Measurements from ENCODE around the gene OSER1.
A peak's percentile ranks its signal among the peaks of the same experiment; 100 is the strongest.

Gene OSER1

DNA sequence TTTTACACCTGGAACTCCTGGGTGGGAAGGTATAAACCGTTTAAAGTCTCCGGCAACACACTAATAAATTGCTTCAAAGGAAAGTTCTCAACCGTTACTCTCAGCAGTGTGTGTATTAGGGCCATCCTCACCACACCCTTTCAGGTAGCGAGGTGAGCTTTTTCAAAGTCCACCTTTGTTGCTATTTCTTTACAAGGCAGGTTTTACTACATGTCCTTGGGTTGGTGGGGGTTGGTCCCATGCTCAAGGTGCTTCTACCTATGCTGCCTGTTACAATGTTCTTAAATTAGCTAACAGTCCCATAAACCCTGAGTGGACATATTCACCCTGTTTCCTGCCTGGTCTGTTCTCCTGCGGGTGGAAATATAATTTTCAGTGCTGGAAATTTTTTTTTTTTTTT is 13.2 kb upstream of the OSER1 start:
- no peak for FAIRE-seq

DNA sequence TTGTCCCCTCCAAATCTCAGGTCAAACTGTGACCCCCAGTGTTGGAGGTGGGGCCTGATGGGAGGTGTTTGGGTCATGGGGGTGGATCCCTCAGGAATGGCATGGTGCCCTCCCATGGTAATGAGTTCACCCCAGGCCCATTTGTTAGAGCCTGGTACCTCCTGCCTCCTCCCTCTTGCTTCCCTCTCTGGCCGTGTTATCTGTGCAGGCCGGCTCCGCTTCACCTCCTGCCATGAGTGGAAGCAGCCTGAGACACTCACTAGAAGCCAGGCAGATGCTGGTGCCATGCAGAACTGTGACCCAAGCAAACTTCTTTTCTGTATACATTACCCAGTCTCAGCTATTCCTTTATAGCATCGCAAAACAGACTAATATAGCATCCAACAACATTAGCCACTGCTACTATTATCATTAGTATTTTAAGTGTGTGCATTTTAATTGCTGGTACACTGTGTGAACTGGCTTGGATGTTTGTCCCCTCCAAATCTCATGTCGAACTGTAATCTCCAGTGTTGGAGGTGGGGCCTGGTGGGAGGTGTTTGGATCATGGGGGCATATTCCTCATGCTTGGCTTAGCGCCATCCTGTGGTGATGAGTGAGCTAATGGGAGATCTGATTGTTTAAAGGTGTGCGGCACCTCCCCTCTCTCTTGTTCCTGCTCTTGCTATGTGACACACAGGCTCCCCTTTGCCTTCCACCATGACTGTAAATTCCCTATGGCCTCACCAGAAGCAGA is 12.2 kb upstream of the OSER1 start:
- FAIRE-seq, result no peak

DNA sequence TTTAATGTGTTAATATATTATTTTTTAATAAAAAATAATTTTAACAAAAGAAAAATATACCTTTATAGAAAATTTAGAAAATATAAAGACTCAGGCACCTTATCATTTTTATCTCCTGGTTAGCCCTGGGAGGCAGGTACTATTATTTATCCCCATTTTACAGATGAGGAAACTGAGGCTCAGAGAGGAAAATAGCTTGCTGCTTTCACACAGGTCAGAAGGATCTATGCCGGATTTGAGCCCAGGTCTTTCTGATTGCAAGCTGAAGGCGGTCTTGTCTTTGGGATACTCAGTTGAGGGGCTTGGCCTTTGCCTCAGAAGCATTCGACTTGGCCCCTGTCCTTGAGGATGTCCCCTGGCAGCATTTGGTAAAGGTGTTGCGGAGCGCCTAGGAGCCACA is 11.5 kb upstream of the OSER1 start:
- no peak for FAIRE-seq

DNA sequence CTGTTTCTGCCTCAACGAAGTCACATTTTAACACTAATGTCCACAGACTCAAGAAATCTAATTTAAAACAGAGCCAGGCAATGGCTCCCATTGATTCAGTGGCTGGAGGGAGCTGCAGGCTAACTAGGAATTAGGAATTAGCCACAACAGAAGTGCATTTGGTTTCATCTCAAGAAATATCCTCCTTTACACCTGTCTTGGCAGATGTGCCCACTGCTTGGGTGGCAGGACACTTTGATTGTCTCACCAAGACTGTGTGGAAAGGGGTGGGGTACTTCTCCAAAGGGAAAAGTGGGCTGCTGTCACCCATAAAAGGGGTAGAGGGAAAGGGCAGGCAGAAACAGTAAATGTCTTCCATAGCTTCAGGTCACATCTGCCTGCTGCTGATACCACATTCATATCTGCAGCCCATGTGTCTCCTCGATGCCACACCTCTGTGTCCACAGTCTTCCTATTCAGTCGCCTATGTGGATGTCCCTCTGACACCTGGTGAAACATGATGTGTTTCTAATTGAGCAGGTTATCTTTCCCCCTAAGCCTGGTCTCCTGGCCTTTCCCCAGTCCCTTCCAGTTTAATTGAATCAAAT is 10.9 kb upstream of the OSER1 start:
- FAIRE-seq, result no peak

DNA sequence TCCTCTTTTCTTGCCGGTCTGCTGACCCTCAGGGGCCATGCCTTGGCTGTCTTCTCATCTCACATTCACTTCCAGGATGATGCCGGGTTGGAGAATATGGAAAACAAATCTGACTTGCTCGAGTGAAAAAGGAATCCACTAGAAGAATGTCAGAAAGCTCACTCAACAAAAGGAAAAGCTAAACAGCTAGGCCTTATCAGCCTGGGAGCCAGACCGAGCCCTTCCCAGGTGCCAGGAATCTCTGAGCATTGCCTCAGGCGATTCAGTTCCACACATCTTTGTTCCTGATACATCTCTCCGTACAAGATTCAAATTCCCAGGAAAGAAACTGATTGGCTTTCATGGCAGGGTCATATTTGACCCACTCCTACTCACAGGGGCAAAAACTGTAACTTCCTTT is 9.2 kb upstream of the OSER1 start:
- no peak for FAIRE-seq

DNA sequence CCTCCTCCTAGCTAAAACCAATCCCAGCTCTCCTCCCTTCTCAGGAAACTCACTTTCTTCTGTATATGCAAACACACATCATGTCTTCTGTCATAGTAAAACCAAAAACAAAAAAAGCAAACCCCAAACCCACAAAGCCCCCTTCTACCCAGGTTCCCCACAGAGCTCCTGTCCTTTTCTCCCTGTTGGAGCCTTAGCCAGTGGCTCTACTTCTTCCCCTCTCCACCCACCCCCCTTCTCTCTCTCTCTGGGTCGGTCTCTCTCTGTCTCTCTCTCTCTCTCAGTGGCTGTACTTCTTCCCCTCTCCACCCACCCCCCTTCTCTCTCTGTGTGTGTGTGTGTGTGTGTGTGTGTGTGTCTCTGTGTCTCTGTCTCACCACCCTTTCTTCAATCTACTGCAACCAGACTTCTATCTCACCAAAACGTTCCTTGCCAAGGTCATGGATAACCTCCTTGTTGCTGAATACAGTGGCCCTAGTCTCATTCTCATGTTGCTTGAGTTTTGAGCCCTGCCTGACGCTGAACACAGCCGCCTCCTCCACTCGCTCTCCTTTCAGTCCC is 8.7 kb upstream of the OSER1 start:
- no peak for FAIRE-seq

DNA sequence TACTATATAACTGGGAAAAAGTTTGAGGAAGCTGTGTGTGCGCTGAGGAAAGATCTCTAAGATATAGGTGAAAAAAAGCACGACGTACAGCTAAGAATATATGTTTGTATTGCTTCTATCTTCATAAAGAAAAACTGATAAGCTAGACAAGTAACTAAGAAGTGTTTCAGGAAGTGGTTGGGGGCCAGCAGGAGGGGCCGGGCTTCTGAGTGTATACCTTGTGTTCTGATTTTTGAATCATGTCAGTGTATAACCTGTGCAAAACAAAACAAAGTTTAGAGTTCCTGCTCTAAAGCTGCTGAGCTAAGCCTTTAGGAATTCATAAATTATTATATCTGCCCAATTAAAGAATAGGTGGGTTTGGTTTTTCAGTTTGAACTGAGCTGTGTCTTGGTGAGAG is 7.9 kb upstream of the OSER1 start:
- no peak for FAIRE-seq

DNA sequence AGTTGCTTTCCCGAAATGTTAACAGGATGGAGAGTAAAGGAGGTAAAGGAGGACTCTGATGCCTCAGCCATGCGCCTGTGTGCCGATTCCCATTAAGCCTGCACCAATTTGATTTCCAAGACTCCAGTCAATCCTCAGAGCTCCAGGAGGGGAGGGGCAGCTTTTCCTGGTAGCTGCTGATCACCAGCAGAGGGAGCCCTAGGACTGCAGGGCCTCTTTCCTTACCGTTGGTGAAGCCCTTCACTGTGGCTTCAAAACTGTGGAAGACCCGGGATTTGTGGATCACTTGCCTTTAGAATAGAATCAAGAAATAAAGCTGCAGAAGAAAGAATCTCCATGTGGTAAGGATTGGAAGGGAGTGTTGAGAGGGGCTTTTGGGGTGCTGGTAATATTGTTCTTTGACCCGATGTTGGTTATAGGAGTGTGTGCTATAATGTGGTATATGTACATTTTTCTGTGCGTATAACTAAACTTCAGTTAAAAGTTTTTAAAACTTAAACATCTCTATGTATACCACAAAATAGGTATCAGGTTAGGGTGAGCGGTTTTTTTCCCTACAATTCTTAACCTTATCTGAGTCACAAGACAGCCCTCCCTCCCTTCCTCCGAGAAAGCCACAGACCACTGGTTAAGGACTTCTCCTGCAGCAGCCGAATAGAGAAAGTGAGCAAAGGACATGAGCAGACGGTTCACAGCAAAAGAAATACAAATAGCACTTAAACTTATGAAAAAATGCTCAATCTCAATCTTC is 6.9 kb upstream of the OSER1 start:
- FAIRE-seq, result peak; percentile 30

DNA sequence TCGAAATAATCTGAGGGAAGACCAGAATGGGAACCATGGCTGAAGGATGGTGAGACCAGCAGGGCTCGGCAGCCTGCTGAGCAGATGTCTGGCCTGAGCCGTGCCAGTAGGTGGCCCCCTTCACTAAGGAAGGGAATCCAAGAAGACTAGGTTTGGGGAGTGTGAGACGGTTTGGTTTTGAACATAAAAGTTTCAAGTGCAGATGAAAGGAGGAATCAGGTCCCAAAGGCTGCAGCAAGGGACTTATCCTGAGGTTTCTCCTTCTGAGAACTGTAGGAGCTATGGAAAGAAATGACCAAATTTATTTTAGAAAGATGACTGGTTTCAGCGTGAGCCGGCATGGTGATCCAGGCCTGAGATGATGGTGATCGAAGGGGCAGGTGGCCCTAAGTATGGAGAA is 4.6 kb upstream of the OSER1 start:
- no peak for FAIRE-seq

DNA sequence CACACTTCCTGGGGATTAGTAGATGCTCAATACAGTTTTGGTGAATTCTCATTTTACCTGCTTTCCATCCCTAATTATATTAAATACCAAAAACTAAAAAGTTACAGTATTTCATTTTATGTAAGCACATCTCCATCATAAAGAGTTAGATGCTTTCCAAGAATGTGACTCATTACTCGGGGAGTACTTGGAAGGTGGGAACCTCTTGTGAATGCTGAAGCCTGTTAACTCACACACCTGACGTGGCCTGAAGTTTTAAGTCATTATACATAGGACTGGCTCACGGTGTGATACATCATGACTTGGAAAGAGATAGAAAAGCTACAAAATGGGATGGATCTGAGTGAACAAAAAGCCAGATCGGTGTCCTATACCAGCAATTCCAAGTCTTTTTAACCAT is 2.2 kb upstream of the OSER1 start:
- FAIRE-seq, result no peak

DNA sequence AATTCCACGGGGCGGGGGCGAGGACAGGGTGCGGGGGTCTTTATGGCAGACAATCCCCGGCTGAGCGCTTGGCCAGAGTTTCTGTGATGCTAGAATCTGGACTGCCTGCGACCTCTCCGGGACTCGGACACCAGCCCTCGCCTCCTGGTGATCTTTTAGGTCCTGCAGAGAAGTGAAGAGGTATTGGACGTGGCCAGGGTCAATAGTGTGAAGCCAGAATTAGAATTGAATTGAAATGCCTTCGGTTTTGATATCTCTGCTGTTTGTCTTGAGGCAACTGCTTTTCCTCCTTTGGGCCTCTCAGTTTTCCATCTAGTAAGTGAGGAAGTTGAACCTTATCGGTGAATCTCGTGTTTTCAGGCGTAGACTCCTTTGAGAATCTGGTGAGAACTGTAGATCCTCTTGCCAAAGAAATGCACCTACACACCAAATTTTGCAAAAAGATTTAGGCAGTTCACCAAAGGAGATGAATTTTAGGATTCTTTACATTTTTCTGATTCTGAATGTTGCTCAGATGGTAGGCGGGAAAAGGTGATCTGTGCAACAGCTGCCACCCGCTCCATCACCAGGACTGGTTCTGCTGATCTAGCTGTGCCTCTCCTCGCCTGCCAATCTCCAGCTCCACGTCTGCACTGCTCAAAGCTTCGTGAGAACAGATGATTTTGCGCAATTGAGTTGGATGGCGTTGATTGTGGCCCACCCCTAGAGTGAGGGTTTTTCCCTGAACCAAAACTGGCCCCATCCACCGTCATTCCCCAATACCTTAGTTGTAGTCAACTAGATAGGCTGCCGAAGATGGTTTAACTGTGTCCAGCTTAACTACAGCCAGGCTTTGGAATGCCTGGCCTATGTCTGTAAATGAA is 837 bp upstream of the OSER1 start:
- no peak for FAIRE-seq

DNA sequence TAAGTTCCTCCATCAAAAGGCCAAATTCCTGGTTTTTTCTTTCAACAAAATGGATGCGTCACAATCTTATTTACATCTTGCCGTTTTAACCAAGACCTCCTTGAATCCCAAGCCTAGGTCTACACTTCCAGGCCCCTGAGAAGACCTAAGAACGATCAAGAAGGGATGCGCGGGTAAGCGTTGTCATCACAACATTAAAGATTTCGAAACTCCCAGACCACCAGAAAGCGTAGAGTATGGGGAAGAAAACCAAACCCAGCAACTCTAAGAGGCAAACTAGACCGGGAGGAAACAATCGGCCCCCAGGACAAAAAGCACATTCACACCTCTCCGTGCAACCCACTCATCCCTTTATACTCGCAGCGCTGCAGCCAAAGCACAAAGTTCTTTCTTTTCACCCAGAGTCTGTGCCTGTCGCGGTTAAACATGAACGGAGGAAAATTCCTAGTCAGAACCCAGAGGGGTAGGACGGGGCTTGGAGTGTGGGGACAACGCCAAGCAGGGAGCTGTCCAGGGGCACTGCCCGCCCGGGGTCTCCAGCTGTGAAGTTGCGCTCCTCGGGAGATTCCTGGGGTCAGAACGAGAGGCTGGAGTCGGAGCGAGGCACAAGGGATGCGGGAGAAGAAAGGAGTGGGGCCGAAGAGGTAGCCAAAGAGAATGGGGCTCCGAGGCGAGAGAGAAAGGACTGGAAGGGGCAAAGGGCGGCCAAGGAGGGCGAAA is 725 bp downstream of the OSER1 start:
- no peak for FAIRE-seq

DNA sequence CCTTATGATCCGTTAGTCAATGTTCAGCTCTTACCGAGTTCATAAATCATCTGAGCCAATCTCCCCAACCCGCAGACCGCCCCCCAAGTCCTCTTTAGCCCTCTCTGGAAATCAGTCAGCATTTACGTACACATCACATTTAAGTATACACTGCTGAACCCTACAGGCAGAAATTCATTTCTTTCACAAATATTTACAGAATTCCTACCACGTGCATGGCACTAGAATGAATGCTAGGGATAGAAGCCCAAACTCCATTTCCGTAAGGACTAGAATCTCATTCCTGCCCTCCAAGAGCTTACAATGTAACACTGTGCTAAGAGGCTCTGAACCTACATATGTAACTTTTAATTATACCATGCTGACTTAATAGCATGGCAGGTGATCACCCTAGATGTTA is 1.8 kb downstream of the OSER1 start:
- no peak for FAIRE-seq

DNA sequence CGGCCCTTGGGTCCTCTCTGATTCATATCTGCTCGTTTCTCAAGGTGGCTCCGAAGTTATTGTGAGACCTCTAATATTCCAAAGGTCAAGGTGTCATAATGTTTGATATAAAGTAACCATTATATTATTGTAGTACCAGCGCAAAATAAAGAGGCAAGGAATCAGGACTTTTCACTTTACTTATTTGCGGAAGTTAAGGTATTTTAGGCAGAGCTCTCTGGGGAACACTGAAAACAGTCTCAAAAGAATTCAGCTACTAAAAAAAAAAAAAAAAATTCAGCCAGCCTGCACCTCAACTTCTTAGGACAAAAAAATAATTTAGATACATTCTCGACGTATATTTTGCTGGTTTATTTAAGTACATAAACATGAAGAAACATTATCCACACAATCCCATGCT is 2.4 kb downstream of the OSER1 start:
- no peak for FAIRE-seq

DNA sequence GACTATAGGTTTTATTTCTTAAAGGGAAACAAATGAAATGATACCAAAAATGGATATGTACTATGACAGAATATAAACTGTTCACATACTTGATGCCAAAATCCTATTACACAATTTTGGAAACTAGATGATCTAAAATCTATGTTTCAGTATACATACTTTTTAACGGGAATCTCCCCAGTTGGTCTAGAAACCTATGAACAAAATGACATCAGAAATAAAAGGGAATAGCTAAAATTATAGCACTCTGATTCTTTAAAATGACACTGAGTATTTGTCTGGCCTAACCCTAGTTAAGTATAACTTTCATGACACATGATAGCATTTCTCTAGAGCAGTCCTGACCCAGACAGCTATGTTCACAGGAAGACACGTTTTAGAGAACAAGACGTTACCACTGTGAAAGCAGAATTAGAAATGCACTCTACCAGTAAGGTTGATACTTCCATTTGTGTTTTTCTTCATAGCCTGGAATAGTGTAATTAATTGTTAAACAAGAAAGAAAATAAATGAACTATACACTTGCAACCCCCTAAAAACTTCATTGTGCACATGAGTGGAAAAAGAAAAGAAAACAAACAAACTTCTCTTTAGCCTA is 3.3 kb downstream of the OSER1 start:
- FAIRE-seq, result no peak

DNA sequence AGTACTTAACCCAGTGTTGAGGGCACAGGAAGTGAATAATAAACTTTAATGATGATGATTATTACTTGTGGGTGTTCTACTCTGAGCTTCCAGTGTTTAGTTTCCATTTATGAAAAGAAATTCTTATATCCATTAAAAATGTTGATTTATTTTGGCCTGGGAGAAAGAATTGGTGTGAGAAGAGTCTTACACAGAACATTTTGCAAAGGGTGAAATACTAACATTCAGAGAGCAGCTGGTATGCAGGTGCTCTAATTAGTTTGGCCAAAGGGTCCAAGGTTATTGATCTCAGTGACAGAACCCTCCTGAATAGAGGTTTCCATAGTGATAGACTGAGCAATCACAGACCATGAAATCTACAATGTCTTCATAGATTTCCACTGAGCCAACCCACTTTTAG is 4.4 kb downstream of the OSER1 start:
- FAIRE-seq, result no peak

DNA sequence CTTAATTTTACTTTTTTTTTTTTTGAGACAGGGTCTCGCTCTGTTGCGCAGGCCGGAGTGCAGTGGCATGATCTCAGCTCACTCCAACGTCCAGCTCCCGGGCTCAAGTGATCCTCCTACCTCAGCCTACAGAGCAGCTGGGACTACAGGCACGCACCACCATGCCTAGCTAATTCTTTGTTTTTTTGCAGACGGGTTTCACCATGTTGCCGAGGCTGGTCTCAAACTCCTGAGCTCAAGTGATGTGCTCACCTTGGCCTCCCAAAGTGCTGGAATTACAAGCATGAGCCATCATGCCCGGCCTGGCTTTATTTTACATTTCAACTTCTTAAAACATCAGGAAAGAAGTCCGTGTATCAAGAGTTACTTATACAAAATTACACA is 5.7 kb downstream of the OSER1 start:
- FAIRE-seq, result no peak

DNA sequence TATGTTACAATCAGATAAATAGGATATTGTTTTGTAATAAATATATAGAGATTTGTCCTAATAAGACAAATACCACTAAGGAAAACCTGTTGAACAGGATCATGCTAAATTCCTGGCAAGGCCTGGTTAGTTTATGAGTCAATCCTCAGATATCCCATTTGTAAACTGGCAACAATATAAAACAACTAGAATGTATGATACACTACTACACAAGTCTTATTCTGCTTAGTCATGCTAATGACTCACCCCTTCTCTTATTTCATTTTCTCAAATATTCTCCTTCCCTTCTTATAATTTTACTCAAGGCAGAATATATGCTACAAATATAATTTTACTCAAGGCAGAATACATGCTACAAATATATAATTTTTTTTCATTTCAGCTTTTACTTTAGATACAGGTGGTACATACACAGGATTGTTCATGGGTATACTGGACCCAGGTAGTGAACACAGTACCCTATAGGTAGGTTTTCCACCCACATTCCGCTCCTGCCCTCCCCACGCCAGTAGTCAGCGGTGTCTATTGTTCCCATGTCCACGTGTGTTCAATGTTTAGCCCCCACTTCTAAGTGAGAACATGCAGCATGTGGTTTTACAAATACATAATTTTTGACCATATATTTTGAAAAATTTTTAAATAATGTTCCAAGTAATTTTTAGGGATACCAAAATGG is 6.3 kb downstream of the OSER1 start:
- peak; percentile 93 for FAIRE-seq

DNA sequence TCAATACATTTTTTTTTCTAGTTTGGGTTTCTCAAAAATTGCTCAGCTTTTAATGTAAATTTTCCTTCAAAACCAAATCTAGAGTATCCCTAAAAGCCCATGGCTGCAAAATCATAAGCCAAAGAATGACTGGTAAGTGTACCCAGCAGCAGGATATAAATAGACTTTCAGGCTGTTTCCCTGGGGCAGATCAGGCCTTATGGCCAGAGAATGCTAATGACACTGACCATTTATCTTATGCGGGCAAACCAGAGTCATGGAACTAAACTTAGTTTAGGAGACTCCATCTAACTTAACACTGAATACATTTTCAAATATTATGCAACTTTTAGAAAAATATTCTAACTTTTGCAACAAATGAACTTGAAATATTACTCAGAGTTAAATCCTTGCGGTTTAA is 7.4 kb downstream of the OSER1 start:
- no peak for FAIRE-seq

DNA sequence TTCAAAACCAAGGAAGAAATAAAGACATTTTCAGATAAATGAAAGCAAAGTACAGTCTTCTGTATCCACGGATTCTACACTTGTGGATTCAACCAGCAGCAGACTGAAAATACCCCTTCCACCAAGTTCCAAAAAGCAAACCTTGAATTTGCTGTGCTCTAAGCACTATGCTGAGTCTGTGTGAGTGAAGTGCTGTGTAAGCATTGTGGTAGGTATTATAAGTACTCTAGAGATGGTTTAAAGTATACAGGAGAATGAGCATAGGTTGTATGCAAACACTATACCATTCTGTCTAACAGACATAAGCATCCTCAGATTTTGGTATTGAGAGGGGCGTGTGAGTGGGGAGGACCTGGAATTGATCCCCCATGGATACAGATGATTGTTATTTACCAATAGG is 9.6 kb downstream of the OSER1 start:
- no peak for FAIRE-seq

DNA sequence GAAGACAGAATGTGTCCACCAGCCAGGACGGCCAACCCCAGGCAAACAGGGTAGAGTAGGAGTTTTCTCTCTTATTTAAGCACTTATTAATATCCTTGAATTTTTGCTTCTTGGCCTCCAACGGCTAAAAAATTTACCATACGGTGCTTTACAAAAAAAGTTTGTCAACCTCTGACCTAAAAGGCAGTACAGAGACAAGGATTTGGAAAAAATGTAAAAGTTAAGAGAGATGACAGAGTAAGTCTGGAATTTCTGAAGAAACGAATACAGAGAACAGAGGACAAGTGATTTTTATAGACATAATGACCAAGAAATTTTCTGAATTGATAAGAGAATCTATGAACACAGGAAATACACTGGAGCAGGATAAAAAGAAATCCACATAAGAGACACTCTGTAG is 10.2 kb downstream of the OSER1 start:
- no peak for FAIRE-seq

Measured in islet of Langerhans (tissue), 1 donor.